Fibroblast of mammary gland (primary cell): ENCODE results near the gene HOXA13.

Source experiments
- DNase-seq: peaks from one replicate; pipeline ENCODE4 v3.0.0-alpha.2; 2010; ENCODE audit warnings: low read depth
- H3K4me3 ChIP-seq: 2 replicates; pipeline ENCODE4 v1.5.1; 2011; ENCODE audit warnings: low read depth, mild to moderate bottlenecking, low read length, moderate library complexity; ENCODE audit not compliant: control insufficient read depth
- CTCF ChIP-seq: conservative IDR thresholded peaks from 2 replicates; pipeline ENCODE4 v1.5.1; 2011; ENCODE audit warnings: low read depth, low read length, inconsistent platforms; ENCODE audit not compliant: control insufficient read depth, insufficient read depth

HOXA13 gene

GRCh38 chr7:27147199-27148030 is 52.5 kb downstream of the HOXA13 start, which contains the start of gene HOXA6:
Gene HOXA6, minus strand, starts transcription at chr7:27147774. Its CDS starts 25 bp downstream, at chr7:27147749.
- no peak for TF ChIP-seq CTCF
- H3K4me3 ChIP-seq, result peak within 1 kb of the TSS; percentile 72
- peak; percentile 80 for DNase-seq

GRCh38 chr7:27146491-27147198 is 53.2 kb downstream of the HOXA13 start:
- H3K4me3 ChIP-seq, result peak overlapping the region; percentile 7
- peak; percentile 29 for DNase-seq
- TF ChIP-seq CTCF, result no peak

- TF ChIP-seq CTCF, result no peak
- no peak overlapping the region for H3K4me3 ChIP-seq
- no peak for DNase-seq
These were observed 53.9 kb downstream of the HOXA13 start for GRCh38 chr7:27145914-27146412.

- H3K4me3 ChIP-seq, result peak overlapping the region; percentile 12
- TF ChIP-seq CTCF, result no peak
- DNase-seq, result peak; percentile 37
These were observed 54.6 kb downstream of the HOXA13 start for GRCh38 chr7:27145165-27145913.

- peak; percentile 27 for DNase-seq
- H3K4me3 ChIP-seq, result peak overlapping the region; percentile 12
- TF ChIP-seq CTCF, result no peak
These were observed 55.1 kb downstream of the HOXA13 start for GRCh38 chr7:27144781-27145164.
